Measurements from ENCODE around the gene HECA. TPM values are rescaled to one million over a fixed set of nuclear protein-coding genes. Genes with fewer than 3 reads are reported as not detected.

Gene HECA
- total and polyA plus RNA-seq, 2 of the 8 experiments (the other 6 are each of a cell fraction or from before 2014, with no cell fraction given): 2.4 to 9.2 TPM

DNA sequence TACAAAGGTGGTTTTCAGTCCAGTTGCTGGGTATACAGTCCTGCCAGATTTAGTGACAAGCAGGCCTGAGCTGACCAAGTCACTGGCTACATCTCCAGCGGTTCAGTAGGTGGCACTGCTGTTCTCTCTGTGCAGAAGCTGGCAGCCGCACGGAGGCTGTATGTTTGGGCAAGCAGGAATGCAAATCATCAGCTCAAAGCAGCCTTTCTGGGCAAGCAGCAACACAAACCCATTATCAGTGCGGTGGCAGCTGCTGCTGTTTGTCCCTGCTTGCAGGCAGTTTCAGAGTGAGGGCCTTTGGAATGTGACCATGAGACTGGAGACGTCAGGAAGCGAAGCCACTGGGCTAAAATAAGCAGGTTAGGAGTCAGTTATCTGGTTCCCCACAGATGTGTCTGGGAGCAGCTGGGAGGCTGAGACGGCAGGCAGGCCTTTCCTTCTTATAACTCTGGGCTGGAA is 84.4 kb downstream of the HECA start:
- Histone ChIP-seq H3K4me2 (ENCODE audit: insufficient read depth in 1 of 2, low read depth in 2 of 2, low read length in 2 of 2) (no peak overlapping the region), H3K9ac (replicated peaks in 1 of 4; ENCODE audit: extremely low read depth in 1 of 4, low read depth in 3 of 4, low read length in 3 of 4) (no peak overlapping the region)
- 32% methylated on average over 7 of the region's 7 CpGs; no CpG with 5 or more reads in 1 of the 2 experiments for WGBS, 2 experiments (ENCODE audit: extremely low coverage in 1 of 2, insufficient coverage in 1 of 2, insufficient read length in 1 of 2, insufficient replicate concordance in 2 of 2, low coverage in 1 of 2, low lambda C conversion rate in 2 of 2, missing lambda C conversion rate in 1 of 2)
- TF ChIP-seq RBBP5 (IDR thresholded peaks at IDR 0.05; ENCODE audit: borderline replicate concordance, low read depth, low read length): no peak
- no peak for TF ChIP-seq CEBPB (IDR thresholded peaks at IDR 0.05; ENCODE audit: low read depth, low read length)
- TF ChIP-seq, protein P1, sequence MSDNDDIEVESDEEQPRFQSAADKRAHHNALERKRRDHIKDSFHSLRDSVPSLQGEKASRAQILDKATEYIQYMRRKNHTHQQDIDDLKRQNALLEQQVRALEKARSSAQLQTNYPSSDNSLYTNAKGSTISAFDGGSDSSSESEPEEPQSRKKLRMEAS (IDR thresholded peaks at IDR 0.05): peak; percentile 56
- no peak for TF ChIP-seq YY1 (IDR thresholded peaks at IDR 0.05; ENCODE audit: low read depth, low read length)
- TF ChIP-seq TBP (IDR thresholded peaks at IDR 0.05; ENCODE audit: low read depth, low read length): peak; percentile 56
- TF ChIP-seq, protein P2, sequence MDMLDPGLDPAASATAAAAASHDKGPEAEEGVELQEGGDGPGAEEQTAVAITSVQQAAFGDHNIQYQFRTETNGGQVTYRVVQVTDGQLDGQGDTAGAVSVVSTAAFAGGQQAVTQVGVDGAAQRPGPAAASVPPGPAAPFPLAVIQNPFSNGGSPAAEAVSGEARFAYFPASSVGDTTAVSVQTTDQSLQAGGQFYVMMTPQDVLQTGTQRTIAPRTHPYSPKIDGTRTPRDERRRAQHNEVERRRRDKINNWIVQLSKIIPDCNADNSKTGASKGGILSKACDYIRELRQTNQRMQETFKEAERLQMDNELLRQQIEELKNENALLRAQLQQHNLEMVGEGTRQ (IDR thresholded peaks at IDR 0.05; ENCODE audit: low read length): no peak
- TF ChIP-seq, protein P3, sequence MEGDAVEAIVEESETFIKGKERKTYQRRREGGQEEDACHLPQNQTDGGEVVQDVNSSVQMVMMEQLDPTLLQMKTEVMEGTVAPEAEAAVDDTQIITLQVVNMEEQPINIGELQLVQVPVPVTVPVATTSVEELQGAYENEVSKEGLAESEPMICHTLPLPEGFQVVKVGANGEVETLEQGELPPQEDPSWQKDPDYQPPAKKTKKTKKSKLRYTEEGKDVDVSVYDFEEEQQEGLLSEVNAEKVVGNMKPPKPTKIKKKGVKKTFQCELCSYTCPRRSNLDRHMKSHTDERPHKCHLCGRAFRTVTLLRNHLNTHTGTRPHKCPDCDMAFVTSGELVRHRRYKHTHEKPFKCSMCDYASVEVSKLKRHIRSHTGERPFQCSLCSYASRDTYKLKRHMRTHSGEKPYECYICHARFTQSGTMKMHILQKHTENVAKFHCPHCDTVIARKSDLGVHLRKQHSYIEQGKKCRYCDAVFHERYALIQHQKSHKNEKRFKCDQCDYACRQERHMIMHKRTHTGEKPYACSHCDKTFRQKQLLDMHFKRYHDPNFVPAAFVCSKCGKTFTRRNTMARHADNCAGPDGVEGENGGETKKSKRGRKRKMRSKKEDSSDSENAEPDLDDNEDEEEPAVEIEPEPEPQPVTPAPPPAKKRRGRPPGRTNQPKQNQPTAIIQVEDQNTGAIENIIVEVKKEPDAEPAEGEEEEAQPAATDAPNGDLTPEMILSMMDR (IDR thresholded peaks at IDR 0.05; ENCODE audit: control extremely low read depth in 1 of 3, insufficient read depth in 1 of 3, low read depth in 1 of 3, low read length in 3 of 3): peak; percentile 86 to 93 (median 92)
- no peak for TF ChIP-seq HDAC2 (IDR thresholded peaks at IDR 0.05; ENCODE audit: borderline replicate concordance in 1 of 2, low read depth in 2 of 2, low read length in 2 of 2)
- TF ChIP-seq TEAD4 (IDR thresholded peaks at IDR 0.05; ENCODE audit: low read depth, low read length): peak; percentile 91

More for the DNA sequence above, 84.4 kb downstream of the HECA start:
- Histone ChIP-seq H4K20me1 (replicated peaks in 1 of 2; ENCODE audit: control insufficient read depth in 1 of 2, insufficient read depth in 2 of 2, low read length in 2 of 2) (no peaks in the 10 kb centered on the region), H3K79me2 (ENCODE audit: control insufficient read depth in 1 of 2, insufficient read depth in 2 of 2, low read length in 2 of 2) (no peaks in the 10 kb centered on the region), H3K56ac (replicated peaks; ENCODE audit: insufficient read length, low read depth, low read length) (no peak overlapping the region), H4K8ac (ENCODE audit: extremely low read depth, insufficient read depth, low read length) (no peak overlapping the region), H4K5ac (ENCODE audit: insufficient read length, low read depth, low read length) (no peak overlapping the region), H2BK5ac (ENCODE audit: low read depth, low read length) (no peak overlapping the region), H3K9me3 (ENCODE audit: insufficient read depth in 2 of 2, low read depth in 1 of 2, low read length in 1 of 2) (no peaks in the 10 kb centered on the region), H3K4ac (replicated peaks; ENCODE audit: insufficient read length, low read depth, low read length) (no peak overlapping the region), H3K4me1 (replicated peaks in 1 of 4; ENCODE audit: control insufficient read depth in 3 of 4, insufficient read depth in 4 of 4, low read length in 3 of 4) (no peaks in the 10 kb centered on the region), H3K23me2 (ENCODE audit: low read depth, low read length) (no peaks in the 10 kb centered on the region), H2AFZ (ENCODE audit: low read length) (peak overlapping the region; percentile 81), H3K4me3 (ENCODE audit: extremely low read depth in 1 of 4, insufficient read depth in 2 of 4, low read depth in 3 of 4, low read length in 4 of 4) (no peak overlapping the region), H3K36me3 (ENCODE audit: control insufficient read depth in 2 of 4, insufficient read depth in 4 of 4, low read length in 3 of 4) (no peaks in the 10 kb centered on the region), H3K18ac (ENCODE audit: extremely low read depth, low read length) (no peak overlapping the region), H2AK5ac (ENCODE audit: low read depth, low read length) (no peak overlapping the region), H2BK15ac (ENCODE audit: low read length) (no peak overlapping the region), H2BK12ac (ENCODE audit: low read depth, low read length) (0 out of 2 replicates have a peak overlapping the region, but pooled peaks have one; percentile 13), H4K91ac (replicated peaks; ENCODE audit: insufficient read length, low read length) (peak overlapping the region; percentile 59), H2BK120ac (replicated peaks; ENCODE audit: low read depth, low read length) (no peak overlapping the region), H3K27ac (ENCODE audit: low read depth, low read length) (no peak overlapping the region), H3K14ac (ENCODE audit: insufficient read length) (no peak overlapping the region), H3K79me1 (ENCODE audit: low read depth, low read length) (no peaks in the 10 kb centered on the region), H3K27me3 (replicated peaks in 1 of 4; ENCODE audit: control insufficient read depth in 3 of 4, extremely low read depth in 1 of 4, insufficient read depth in 3 of 4, low read length in 3 of 4) (no peaks in the 10 kb centered on the region), H2BK20ac (ENCODE audit: low read length) (no peak overlapping the region), H3K23ac (ENCODE audit: insufficient read length) (no peak overlapping the region)
- FAIRE-seq: peak; percentile 90
- peak; percentile 65 to 71 for DNase-seq (ENCODE audit: low read depth in 1 of 2, low spot score in 2 of 2)
- ChIA-PET POLR2A (ENCODE audit: partially characterized antibody) (interaction anchor here (0.8 to 1.0 kb wide), 5 partner anchors 22 to 398 kb away, joined by 3 to 4 read pairs (median 3); no protein-coding TSS in a partner anchor), CTCF (ENCODE audit: partially characterized antibody) (interaction anchor here (0.6 to 7.0 kb wide), 34 partner anchors 9 to 564 kb away, joined by 3 to 68 read pairs (median 4); partner anchors contain the start of gene CITED2)
